ENCODE data around the gene MAML1. TPM values are rescaled to one million over a fixed set of nuclear protein-coding genes. Genes with fewer than 3 reads are reported as not detected.
A peak's percentile ranks its signal among the peaks of the same experiment; 100 is the strongest.

Gene MAML1
- total RNA-seq, 1 experiment from 2014 or later, result 14.2 TPM

DNA sequence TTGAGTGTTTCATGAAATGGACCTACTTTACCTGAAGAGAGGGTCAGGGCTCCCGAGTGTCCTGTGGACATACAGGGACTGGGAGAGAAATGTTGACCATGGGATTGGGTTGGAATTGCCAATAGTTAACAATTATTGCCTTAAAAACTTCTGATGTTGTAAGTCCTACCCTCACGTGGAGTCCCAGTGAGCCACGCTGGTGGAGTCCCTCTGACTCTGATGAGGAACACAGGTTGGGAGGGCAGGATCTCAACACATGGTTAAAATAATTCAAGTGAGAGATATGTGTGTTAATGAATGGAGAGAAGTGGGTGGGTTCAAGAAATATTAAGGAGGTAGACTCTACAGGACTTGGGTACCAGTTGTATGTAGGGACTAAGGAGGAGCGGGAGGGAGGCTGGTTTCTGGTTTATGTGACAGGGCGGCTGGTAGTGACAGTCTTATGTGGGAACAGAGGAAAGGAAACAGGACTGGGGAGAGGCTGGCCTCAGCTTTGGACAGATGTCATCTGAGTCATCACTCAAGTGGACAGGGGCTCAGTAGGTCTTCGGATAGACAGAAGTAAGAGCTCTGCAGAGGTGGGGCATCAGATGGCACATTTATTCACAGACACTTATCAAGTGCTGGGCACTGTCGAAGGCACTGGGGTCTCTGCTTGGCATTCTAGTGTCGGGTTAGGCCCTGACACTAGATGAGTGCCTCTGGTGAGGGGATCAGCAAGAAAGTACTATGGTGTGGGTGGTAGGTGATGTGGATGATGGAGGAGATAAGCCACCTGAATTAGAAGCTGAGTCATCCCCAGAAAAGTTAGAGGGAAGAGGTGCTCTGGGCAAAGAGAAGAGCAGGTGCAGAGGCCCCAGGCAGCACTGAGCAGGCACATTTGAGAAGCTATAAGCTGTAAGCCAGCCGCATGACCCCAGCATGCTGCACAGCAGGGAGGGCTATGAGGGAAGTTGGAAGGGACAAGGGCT lies 27.2 kb downstream of the MAML1 start:
- no peak for DNase-seq
- H2AFZ ChIP-seq (ENCODE audit: low read length), result no peak overlapping the region
- H3K4me1 ChIP-seq (ENCODE audit: low read length), result peaks cover 39% of the 10 kb centered on the region
- no peaks in the 10 kb centered on the region for H3K36me3 ChIP-seq (ENCODE audit: insufficient read depth, low read length)
- no peak overlapping the region for H3K4me2 ChIP-seq (ENCODE audit: low read depth, low read length, poor library complexity, severe bottlenecking)
- peaks cover 86% of the 10 kb centered on the region for H3K79me2 ChIP-seq (ENCODE audit: low read length)
- H3K9me3 ChIP-seq (ENCODE audit: low read length), result no peaks in the 10 kb centered on the region
- no peak overlapping the region for H3K9ac ChIP-seq (ENCODE audit: low read length)
- H3K27ac ChIP-seq (ENCODE audit: low read length), result 0 out of 2 replicates have a peak overlapping the region, but pooled peaks have one; percentile 23
- no peaks in the 10 kb centered on the region for H3K9me2 ChIP-seq (replicated peaks; ENCODE audit: insufficient read depth, low read length)
- H3K27me3 ChIP-seq (ENCODE audit: low read length), result no peaks in the 10 kb centered on the region
- H3K4me3 ChIP-seq (ENCODE audit: low read length), result no peak overlapping the region
- H4K20me1 ChIP-seq (ENCODE audit: insufficient read depth, low read depth, low read length), result peaks cover 21% of the 10 kb centered on the region

DNA sequence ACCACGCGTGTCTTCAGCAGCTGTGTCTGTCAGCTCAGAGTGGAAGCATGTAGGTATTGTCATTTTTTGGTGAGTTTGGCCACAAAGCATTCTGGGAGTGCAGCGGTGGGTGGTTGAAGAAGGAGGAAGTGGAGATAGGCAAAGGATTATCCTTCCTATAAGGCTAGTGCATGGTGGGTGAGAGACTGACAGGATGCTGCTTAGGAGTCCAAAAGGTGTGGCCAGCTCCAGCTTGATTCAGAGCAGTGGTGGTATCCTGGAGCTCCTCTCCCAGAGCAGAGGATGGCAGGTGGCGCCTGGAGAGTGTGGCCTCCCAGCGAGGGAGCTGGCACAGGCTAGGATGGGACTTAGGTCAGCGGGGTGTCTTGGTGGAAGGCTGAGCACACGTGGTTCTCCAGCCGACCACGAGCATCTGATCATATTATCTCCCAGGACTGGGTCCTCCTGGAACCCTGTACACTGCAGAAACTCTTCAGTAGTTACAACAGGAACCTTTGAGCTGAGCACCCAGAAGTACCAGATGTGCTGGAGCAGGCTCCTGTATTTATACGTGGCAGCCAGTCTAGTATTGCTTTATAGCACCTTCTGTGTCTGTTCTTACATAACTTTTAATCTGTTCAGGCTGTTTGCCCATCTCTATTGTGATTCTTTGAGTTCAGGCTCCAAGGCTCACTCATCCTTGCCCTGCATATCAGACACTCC lies 29.6 kb downstream of the MAML1 start:
- DNase-seq, result peak; percentile 83
- peak overlapping the region; percentile 44; the same call in 1 of the 2 replicates for H3K9ac ChIP-seq (ENCODE audit: low read length)

GRCh38 chr5:179762781-179763176 lies 30.2 kb downstream of the MAML1 start:
- H4K20me1 ChIP-seq (ENCODE audit: insufficient read depth, low read depth, low read length), result peaks cover 15% of the 10 kb centered on the region

More for the DNA sequence above, 29.6 kb downstream of the MAML1 start:
- Histone ChIP-seq H3K9me3 (ENCODE audit: low read length) (no peaks in the 10 kb centered on the region), H3K27ac (ENCODE audit: low read length) (peak overlapping the region; percentile 56), H2AFZ (ENCODE audit: low read length) (no peak overlapping the region), H3K27me3 (ENCODE audit: low read length) (no peaks in the 10 kb centered on the region), H3K36me3 (ENCODE audit: insufficient read depth, low read length) (peaks cover 7% of the 10 kb centered on the region; the same call in 1 of the 2 replicates), H3K4me3 (ENCODE audit: low read length) (no peak overlapping the region), H3K4me2 (ENCODE audit: low read depth, low read length, poor library complexity, severe bottlenecking) (peak overlapping the region; percentile 35), H3K79me2 (ENCODE audit: low read length) (peaks cover 89% of the 10 kb centered on the region), H3K9me2 (replicated peaks; ENCODE audit: insufficient read depth, low read length) (no peaks in the 10 kb centered on the region), H3K4me1 (ENCODE audit: low read length) (peaks cover 37% of the 10 kb centered on the region), H4K20me1 (ENCODE audit: insufficient read depth, low read depth, low read length) (peaks cover 15% of the 10 kb centered on the region)

GRCh38 chr5:179763215-179763945 lies 30.8 kb downstream of the MAML1 start:
- Histone ChIP-seq H3K9ac (ENCODE audit: low read length) (no peak overlapping the region), H3K4me2 (ENCODE audit: low read depth, low read length, poor library complexity, severe bottlenecking) (no peak overlapping the region), H3K36me3 (ENCODE audit: insufficient read depth, low read length) (peaks cover 11% of the 10 kb centered on the region; the same call in 1 of the 2 replicates), H3K79me2 (ENCODE audit: low read length) (peaks cover 87% of the 10 kb centered on the region), H3K9me3 (ENCODE audit: low read length) (no peaks in the 10 kb centered on the region), H3K4me1 (ENCODE audit: low read length) (peaks cover 37% of the 10 kb centered on the region), H2AFZ (ENCODE audit: low read length) (no peak overlapping the region), H3K27ac (ENCODE audit: low read length) (no peak overlapping the region), H3K4me3 (ENCODE audit: low read length) (no peak overlapping the region), H3K9me2 (replicated peaks; ENCODE audit: insufficient read depth, low read length) (no peaks in the 10 kb centered on the region), H4K20me1 (ENCODE audit: insufficient read depth, low read depth, low read length) (peaks cover 16% of the 10 kb centered on the region), H3K27me3 (ENCODE audit: low read length) (no peaks in the 10 kb centered on the region)
- peak; percentile 82 for DNase-seq

More at GRCh38 chr5:179762781-179763176, 30.2 kb downstream of the MAML1 start:
- no peaks in the 10 kb centered on the region for H3K9me2 ChIP-seq (replicated peaks; ENCODE audit: insufficient read depth, low read length)
- H2AFZ ChIP-seq (ENCODE audit: low read length), result no peak overlapping the region
- H3K79me2 ChIP-seq (ENCODE audit: low read length), result peaks cover 89% of the 10 kb centered on the region
- no peak for DNase-seq
- peaks cover 9% of the 10 kb centered on the region; the same call in 1 of the 2 replicates for H3K36me3 ChIP-seq (ENCODE audit: insufficient read depth, low read length)
- no peaks in the 10 kb centered on the region for H3K27me3 ChIP-seq (ENCODE audit: low read length)
- H3K4me3 ChIP-seq (ENCODE audit: low read length), result no peak overlapping the region
- H3K9ac ChIP-seq (ENCODE audit: low read length), result peak overlapping the region; percentile 23; the same call in 1 of the 2 replicates
- peak overlapping the region; percentile 24 for H3K4me2 ChIP-seq (ENCODE audit: low read depth, low read length, poor library complexity, severe bottlenecking)
- H3K27ac ChIP-seq (ENCODE audit: low read length), result peak overlapping the region; percentile 56
- no peaks in the 10 kb centered on the region for H3K9me3 ChIP-seq (ENCODE audit: low read length)
- H3K4me1 ChIP-seq (ENCODE audit: low read length), result peaks cover 37% of the 10 kb centered on the region

- peaks cover 22% of the 10 kb centered on the region for H4K20me1 ChIP-seq (ENCODE audit: insufficient read depth, low read depth, low read length)
- peaks cover 36% of the 10 kb centered on the region for H3K4me1 ChIP-seq (ENCODE audit: low read length)
- H3K4me2 ChIP-seq (ENCODE audit: low read depth, low read length, poor library complexity, severe bottlenecking), result no peak overlapping the region
- no peak overlapping the region for H3K4me3 ChIP-seq (ENCODE audit: low read length)
- no peak overlapping the region for H3K9ac ChIP-seq (ENCODE audit: low read length)
- peaks cover 84% of the 10 kb centered on the region for H3K79me2 ChIP-seq (ENCODE audit: low read length)
- no peaks in the 10 kb centered on the region for H3K27me3 ChIP-seq (ENCODE audit: low read length)
- H3K36me3 ChIP-seq (ENCODE audit: insufficient read depth, low read length), result peaks cover 15% of the 10 kb centered on the region; the same call in 1 of the 2 replicates
- H3K9me2 ChIP-seq (replicated peaks; ENCODE audit: insufficient read depth, low read length), result no peaks in the 10 kb centered on the region
- H3K9me3 ChIP-seq (ENCODE audit: low read length), result no peaks in the 10 kb centered on the region
- no peak overlapping the region for H3K27ac ChIP-seq (ENCODE audit: low read length)
- no peak overlapping the region for H2AFZ ChIP-seq (ENCODE audit: low read length)
- no peak for DNase-seq
Measured at GRCh38 chr5:179764056-179764455, 31.4 kb downstream of the MAML1 start.

GRCh38 chr5:179765400-179765799 lies 32.8 kb downstream of the MAML1 start:
- Histone ChIP-seq H3K4me1 (ENCODE audit: low read length) (peaks cover 23% of the 10 kb centered on the region), H2AFZ (ENCODE audit: low read length) (no peak overlapping the region), H3K9me2 (replicated peaks; ENCODE audit: insufficient read depth, low read length) (no peaks in the 10 kb centered on the region), H3K27me3 (ENCODE audit: low read length) (no peaks in the 10 kb centered on the region), H4K20me1 (ENCODE audit: insufficient read depth, low read depth, low read length) (peaks cover 22% of the 10 kb centered on the region), H3K79me2 (ENCODE audit: low read length) (peaks cover 74% of the 10 kb centered on the region), H3K36me3 (ENCODE audit: insufficient read depth, low read length) (peaks cover 17% of the 10 kb centered on the region; the same call in 1 of the 2 replicates), H3K27ac (ENCODE audit: low read length) (no peak overlapping the region), H3K9ac (ENCODE audit: low read length) (no peak overlapping the region), H3K9me3 (ENCODE audit: low read length) (no peaks in the 10 kb centered on the region), H3K4me2 (ENCODE audit: low read depth, low read length, poor library complexity, severe bottlenecking) (no peak overlapping the region), H3K4me3 (ENCODE audit: low read length) (no peak overlapping the region)
- no peak for DNase-seq

DNA sequence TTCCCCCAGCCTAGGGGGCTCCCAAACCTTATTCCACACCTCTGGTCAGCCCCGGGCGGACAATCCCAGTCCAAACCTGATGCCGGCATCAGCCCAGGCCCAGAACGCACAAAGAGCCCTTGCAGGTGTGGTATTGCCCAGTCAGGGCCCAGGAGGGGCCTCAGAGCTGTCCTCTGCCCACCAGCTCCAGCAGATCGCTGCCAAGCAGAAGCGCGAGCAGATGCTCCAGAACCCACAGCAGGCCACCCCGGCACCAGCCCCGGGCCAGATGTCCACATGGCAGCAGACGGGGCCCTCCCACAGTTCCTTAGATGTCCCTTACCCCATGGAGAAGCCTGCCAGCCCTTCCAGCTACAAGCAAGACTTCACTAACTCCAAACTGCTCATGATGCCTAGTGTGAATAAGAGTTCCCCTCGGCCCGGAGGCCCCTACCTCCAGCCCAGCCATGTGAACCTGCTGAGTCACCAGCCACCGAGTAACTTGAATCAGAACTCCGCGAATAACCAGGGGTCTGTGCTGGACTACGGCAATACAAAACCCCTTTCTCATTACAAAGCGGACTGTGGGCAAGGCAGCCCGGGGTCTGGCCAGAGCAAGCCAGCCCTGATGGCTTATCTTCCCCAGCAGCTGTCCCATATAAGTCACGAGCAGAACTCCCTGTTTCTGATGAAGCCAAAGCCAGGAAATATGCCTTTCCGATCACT lies 33.6 kb downstream of the MAML1 start:
- Histone ChIP-seq H3K36me3 (ENCODE audit: insufficient read depth, low read length) (peaks cover 24% of the 10 kb centered on the region; the same call in 1 of the 2 replicates), H2AFZ (ENCODE audit: low read length) (no peak overlapping the region), H3K9me2 (replicated peaks; ENCODE audit: insufficient read depth, low read length) (no peaks in the 10 kb centered on the region), H3K4me3 (ENCODE audit: low read length) (no peak overlapping the region), H3K9me3 (ENCODE audit: low read length) (no peaks in the 10 kb centered on the region), H3K27me3 (ENCODE audit: low read length) (no peaks in the 10 kb centered on the region), H3K27ac (ENCODE audit: low read length) (no peak overlapping the region), H3K9ac (ENCODE audit: low read length) (no peak overlapping the region), H3K4me2 (ENCODE audit: low read depth, low read length, poor library complexity, severe bottlenecking) (no peak overlapping the region), H3K79me2 (ENCODE audit: low read length) (peaks cover 69% of the 10 kb centered on the region), H3K4me1 (ENCODE audit: low read length) (peaks cover 22% of the 10 kb centered on the region), H4K20me1 (ENCODE audit: insufficient read depth, low read depth, low read length) (peaks cover 22% of the 10 kb centered on the region)
- DNase-seq, result no peak
